NCI-H82 treated with DMSO at 0.1 percent for 48 hours (cell line): ENCODE data around the gene PTPN12.
A peak's percentile ranks its signal among the peaks of the same experiment; 100 is the strongest.

Experiments
- DNase-seq: peaks from one replicate; lab custom pipeline; 2025; ENCODE audit not compliant: unreplicated experiment; lab: John Stamatoyannopoulos, UW

PTPN12 gene

DNA sequence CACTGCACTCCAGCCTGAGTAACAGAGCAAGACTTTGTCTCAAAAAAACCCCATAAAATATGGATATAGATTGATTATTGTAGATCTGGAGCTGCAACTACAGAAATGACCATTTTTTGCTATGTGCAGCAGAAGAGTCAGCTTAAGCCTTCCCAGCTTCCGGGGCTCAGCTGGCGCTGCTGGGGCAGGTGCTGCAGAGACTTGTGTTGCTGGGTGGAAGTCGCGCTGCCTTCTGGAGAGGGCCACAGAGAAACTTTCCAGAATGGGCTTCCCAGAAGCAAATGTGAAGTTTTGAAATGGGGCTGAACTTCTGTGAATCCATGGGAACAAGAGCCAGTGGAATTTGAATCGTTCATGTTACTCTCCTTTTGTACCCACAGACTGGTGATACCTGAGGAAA is 121.8 kb downstream of the PTPN12 start:
- DNase-seq, result no peak

DNA sequence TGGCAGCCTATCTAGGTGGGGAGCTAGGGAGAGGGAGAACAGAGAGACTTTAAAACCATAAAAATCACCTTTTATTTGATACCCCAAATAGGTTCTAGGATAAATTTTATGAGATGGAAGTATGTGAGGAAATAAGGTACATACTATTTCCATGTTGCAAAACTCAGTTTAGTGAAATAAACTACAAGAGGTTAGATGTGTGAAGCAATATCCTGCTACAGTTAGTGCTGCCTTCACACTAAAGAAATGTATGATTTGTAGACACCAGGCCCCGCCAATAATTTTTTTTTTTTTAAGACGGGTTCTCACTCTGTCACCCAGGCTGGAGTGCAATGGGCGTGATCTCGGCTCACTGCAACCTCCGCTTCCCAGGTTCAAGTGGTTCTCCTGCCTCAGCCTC is 124.7 kb downstream of the PTPN12 start:
- DNase-seq, result no peak

DNA sequence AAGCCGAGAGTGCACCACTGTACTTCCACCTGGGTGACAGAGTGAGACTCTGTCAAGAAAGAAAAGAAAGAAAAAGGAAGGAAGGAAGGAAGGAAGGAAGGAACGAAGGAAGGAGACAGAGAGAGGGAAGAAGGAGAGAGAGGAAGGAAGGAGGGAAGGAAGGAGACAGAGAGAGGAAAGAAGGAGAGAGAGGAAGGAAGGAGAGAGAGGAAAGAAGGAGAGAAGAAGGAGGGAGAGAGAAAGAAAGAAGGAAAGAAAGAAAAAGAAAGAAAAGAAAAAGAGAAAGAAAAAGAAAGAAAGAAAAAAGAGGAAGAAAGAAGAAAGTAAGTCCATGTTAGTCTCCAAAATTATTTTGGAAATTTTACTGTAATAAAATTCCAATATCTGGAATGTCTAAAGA is 125.8 kb downstream of the PTPN12 start:
- DNase-seq, result no peak

DNA sequence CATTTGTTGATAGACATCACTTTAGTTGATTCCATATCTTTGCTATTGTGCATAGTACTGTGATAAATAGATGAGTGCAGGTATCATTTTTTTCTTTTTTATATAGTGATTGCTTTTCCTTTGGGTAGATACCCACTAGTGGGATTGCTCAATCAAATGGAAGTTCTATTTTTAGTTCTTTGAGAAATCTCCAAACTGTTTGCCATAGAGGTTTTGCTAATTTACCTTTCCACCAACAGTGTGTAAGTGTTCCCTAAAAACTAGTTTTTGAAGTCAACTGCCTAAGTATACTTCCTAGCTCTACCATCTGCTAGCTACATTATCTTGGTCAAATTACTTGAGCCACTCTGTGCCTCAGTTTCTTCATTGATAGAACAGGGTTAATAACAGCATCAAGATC is 127.6 kb downstream of the PTPN12 start:
- no peak for DNase-seq

DNA sequence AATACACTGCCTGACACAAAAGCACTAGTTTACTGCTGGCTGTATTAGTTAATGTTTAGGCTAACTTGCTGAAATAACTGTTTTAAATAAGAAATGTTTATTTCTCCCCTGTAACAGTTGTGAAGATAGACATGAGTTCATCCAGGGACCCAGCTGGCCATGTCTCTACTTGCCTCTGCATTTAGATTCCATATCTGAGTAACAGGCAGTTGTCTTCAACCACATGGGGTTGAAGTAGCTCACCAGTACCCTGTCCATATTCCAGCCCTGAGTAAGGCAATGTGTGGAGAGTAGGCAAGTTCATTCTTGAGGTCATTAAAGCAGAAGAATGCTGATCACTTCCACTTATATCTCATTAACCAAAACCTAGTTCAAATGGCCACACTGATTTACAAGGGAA is 128.1 kb downstream of the PTPN12 start:
- no peak for DNase-seq

DNA sequence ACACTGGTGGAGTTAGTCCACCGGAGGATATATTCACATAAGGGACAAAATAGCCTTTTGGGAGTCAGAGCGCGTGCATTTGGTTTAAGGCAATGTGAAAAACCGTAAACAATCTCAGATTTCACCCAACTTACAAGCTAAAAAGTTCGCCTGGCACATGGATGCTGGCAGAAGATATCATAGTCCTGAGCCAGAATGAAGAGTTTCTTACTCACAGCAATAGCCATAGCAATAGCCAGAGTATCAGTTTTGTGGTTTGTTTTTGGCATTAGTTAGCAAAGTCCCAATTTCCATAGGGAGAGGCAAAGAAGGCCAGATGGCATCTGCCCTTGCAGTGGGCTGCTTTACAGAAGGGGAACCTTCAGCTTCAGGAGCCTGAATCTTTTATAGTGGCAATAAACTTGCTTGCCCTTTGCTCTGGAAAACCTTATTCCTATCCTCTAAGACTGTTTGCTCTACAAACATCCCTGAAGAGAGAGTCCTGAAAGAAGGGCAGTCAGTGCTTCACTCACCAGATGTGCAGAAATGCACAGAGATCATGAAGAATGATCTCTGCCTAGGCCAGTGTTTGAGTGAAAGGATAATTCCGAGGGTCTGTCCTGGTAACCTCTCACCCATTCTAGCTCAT is 130.5 kb downstream of the PTPN12 start:
- DNase-seq, result no peak

DNA sequence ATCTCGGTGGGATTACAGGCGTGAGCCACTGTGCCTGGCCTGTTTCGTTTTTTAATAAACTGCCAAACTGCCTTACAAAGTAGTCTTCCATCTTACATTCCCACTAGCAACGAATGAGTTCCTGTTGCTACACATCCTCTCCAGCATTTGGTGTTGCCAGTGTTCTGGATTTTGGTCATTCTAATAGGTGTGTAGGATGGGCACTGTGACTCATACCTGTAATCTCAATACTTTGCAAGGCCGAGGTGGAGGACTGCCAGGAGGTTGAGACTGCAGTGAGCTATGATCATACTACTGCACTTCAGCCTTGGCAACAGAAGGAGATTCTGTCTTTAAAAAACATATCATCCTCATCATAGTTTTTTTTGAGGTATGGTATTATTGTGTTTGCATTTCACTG is 137.8 kb downstream of the PTPN12 start:
- no peak for DNase-seq

DNA sequence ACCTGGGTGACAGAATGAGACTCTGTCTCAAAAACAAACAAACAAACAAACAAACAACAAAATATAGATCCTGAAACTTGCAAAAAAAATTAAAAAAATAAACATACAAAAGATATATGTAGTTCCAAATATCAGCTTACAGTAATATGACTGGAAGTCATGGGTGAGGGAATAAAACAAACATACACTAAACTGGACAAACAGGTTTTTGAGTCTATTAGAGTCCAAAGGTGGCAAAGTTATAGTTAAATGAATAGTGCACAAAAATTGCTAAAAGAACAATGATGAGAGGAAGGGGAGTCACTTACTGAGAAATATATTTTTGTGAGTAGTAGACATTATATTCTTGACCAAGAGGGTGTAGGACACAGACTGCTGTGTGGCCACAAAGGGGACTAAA is 142.5 kb downstream of the PTPN12 start:
- no peak for DNase-seq

DNA sequence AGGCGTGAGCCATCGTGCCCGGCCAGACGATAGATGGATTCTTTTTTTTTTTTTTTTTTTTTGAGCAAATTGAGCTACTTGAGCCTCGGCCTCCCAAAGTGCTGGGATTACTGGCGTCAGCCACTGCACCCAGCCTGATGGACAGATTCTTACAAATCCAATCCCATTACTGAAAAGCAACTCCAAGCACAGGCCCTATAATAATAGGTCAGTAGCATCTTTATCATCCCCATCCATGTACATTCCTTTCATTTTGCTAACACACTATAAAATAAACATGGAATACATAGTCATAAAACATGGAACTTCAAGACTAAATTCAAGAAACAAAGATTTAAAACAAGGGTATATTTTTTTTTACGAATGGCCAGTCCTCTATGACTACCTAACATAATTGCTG is 143.2 kb downstream of the PTPN12 start:
- DNase-seq, result peak; percentile 61

DNA sequence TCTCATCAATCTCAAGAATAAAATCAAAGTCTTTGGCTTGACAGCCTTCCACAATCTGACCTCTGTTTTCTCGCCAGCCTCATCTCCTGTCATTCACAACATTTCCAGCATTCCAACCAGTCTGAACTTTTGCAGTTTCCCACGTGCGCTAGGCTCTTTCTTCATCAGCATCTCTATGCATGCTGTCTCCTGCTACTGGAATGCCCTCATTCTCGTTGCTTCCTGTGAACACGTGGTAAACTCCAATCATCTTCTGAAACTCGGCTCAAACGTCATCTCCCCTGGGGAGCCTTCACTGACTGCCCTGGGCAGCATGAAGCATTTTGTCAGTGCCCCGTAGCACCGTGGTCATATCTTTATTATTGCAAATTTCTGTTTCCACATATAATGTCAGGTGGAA is 146.9 kb downstream of the PTPN12 start:
- no peak for DNase-seq

DNA sequence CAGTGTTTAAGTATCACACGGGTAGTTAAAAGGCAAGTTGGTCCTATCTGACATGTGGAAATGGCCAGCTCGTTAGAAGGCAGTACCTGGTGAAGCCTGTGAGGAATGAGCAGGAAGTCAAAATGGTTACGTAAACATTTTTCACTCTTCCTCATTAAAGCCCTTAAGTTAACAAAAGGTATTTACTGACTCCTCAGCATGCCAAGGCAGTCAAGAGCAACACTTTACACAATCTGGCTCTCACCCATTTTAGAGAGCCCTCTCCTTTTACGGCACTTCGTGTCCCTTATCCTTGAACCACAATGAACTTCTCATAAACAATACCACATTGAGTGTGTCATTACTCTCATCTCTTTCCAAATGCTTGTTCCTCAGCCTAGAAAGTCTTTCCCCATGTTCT is 148.1 kb downstream of the PTPN12 start:
- no peak for DNase-seq

DNA sequence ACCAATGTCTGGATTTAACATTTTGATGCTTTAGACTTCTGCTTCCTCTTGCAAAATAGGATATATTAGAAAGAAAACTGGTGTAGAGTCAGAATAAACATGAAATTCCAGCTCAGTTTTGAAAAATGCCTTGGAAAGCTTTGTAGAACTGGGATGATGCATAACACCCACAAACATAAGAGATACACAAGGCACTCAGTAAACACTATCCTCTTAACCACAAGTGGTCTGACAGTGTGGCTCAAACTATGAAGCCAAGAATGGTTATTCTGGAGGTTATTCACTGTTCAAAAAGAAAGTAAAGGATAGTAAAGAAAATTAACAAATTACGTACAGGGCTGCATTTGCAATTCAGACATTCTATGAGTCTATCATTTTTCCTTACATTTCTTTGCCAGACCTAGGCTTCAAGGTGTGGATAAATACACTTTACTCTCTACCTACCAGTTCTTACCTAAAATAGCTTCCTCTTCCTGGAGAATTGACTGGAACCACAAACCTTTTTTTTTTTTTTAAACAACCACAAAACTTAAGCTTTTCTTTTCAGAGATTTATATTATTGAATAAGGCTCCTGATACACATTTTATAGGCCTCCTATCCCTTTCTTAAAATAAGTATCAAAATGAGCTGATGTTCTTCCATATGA is 150.1 kb downstream of the PTPN12 start:
- no peak for DNase-seq

DNA sequence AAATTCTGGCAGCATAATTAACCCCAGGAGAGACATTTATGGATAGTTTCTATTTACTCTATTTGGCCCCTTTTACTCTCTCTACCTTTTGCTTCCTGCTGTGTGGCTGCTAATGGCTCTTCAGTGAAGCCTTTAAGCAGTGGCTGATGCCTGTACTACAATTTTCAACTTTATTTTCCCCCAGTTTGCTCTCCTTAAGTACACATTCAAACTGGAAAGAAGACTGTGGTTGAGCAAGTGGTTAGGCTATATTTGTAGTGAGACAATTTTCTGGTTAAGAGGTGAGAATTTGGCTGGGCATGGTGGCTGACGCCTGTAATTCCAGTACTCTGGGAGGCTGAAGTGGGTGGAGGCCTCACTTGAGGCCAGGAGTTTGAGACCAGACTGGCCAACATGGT is 150.7 kb downstream of the PTPN12 start:
- DNase-seq, result no peak
